Stimulated activated CD8-positive, alpha-beta memory T cell treated with anti-CD3 and anti-CD28 coated beads, Interleukin-7, amount 100 ng/mL, for 1 hour (primary cell): ENCODE data around the gene SDK2.
"Not testable (repeated sequence)": the region's sequence is repeated elsewhere in the genome, so short reads cannot be mapped to it uniquely, and the experiment has no call there.

Experiments used
- DNase-seq, 2 donors: peaks; one replicate each; pipeline ENCODE4 v3.0.0-alpha.2; 2020; ENCODE audit warnings: low read depth in 2 of 2

The SDK2 gene

DNA sequence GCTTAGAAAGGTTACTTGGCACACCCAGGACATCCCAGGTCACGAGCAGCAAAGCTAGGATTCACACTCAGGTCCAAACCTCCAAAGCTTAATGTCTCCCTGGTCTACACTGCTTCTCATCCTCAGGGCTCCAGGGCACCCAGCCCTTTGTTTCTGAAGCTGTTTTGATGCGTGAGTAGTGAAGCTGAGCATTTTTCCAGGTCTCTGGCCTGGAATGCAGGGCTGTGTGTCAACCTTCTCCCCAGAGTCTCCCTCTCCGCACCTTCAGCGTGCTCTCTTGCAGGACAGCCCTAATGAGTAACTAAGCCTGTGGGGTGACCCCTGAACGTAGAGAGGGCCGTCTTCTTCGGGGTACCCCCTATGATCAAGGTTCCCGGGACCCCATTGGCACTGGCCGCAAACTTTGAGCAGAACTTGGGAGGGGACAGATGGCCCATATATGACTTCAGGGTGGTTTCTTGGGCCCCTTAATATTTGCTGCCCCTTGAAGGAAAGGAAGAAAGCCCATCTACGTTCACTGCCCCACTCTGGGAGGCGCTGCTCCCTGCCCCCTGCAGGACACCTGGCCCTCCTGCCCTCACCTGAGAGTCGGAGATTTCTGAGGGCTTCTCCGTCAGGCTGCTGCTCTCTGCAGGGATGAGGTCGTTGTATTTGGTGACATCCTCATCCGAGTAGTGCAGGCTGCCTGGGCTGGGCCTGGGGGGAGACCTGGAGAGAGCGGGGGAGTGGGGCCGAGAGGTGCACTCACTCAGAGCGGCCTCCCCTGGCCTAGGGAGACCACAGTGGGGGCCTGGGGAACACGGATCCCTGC lies 296.0 kb downstream of the SDK2 start:
- DNase-seq, result no peak

DNA sequence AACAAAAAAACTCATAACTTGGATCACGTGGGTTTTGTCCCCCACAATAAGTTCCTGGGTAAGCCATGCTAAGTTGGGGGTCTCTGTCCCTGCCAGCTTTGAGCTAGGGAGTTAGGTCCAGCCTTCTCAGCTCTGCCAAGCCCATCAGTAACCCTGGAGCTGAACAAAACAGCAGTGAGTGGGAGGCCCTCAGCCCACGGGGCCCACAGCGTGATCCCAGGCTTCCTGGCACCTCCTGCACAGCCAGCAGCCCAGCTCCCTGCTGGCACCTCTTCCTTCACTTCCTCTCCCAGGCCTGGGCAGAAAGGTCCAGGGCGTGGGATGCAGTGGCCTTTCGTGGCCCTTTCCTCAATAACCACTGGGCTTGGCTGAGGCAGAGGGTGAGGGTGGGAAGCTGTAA lies 296.9 kb downstream of the SDK2 start:
- DNase-seq, result no peak

DNA sequence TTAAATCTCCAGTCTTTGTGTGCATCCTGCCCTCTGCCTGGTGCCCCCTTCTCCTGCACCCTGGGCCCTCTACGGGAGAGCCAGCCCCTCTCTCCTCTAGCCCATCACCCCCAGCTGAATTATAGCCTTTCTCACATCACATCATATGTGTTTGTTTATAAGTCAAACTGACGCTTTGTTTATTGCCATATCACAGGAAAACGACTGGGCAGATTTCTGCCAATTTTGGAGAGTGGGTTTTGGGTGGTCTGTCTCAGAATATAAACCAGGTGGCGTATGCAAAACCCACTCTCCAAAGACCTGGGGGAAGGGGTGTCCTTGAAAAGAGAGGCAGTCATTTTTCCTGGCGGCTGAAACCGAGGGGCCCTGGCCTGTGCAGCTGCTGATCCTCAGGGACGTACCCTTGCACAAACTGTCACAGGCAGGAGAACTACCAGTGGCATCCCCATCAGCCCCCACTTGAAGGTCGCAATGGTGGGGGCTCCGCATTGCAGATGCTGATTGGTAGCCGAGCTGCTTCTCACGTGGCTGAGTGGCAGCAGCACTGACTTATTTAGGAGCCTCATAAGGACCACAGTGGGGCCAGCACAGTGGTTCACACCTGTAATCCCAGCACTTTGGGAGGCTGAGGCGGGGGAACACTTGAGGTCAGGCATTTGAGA lies 297.6 kb downstream of the SDK2 start:
- DNase-seq, result no peak

DNA sequence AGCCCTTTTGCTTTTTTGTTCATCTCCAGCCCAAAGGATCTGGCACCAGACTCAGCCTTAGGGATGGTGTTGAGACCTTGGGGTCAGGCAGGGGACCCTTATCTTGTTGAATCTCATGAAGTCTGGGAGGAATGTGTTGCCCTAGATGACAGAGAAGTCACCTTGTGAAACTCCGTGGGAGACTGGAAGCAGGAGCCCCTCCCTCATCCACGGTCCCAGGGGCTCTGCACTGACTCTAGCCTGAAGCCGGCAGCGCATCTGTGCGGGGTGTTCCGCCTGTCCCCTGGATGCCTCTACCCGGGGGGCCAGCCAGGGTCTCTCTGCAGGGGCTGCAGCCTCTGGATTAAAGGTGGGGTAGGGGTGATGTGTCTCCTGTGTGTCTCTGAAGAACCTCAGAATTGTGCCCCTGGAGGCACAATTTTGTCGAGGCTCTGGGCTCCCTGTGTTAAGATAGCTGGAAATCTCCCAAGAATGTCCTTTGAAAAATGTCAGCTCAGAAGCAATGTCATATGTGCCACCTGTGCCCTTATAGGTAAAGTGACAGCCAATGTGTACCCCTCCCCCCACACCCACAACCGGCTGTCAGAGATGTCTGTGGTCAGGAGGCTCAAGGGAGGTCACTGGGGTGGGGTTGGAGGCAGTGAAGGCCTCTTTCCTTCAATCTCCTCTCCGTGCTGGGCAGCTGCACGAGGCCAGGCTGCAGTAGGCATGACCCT lies 300.3 kb downstream of the SDK2 start:
- no peak for DNase-seq

DNA sequence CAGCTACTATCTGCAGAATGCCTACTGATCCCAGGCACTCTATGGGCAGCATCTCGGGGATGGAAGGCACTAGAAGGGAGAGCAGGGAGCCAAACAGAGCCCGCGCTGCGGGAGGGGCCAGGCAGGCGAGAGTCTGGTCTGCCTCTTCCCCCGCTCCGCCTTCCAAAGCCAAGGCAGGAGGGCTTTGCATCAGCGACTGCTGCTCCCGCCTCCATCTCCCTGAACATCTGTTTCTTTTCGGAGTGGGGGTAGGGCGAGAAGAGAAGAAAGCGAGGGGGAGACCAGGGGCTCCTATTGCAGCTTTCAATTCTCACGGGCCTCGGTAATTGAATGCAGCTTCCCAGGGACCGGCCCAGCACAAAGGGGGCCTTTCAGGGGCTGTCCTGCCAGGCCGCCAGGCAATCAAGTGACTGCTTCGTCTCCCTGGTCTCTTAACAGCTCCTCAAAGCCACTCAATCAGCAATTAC lies 301.0 kb downstream of the SDK2 start:
- no peak for DNase-seq

DNA sequence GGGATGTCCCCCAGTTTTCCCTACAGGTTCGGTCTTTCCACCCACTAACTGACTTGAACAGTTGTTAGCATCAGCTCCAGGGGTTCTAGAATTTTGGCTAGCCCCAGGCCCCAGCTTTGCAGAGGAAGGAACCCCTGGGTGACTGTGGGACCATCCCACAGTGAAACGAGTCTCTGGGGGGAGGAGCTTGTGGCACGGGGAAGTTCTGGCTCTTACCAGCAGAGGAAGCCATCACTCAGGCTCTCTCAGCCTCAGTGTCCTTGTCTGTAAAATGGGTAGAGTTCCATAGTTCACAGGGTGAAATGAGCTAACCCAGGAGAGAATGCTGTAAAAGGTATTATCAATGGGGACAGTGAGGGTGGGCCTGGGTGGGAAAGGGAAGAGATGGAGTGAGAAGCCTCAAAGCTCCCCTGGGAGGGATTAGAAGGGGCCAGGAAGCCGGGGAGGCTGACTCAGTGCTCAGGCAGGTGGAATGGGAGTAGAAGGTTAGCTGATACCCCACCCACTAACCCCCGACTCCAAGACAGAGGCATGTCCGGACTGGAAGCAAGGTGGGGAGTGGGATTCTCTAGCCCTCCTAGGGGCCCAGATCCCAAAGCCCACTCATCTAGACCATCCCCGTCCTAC lies 301.6 kb downstream of the SDK2 start:
- DNase-seq, result no peak

DNA sequence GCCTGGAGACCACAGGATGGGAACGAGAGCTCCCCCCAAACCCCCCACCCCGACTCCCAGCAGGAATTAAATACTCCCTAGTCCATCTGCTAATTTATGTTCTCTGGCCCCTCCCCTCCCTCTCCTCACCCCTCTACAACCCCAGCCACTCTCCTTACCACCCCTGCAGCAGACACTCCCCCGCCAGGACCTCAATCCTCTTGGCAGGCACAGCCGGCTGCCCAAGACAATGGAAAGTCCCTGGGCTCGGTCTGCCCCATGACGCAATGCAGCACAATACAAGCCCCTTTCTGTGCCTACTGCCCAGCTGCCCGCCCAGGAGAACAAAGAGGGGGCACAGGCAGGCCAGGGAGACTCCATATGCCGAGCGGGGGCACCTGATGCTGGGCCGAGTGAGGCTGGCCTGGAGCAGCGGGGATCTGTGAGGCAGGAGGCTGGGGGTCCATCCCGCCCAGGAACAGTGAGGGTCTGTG lies 302.2 kb downstream of the SDK2 start:
- no peak for DNase-seq

DNA sequence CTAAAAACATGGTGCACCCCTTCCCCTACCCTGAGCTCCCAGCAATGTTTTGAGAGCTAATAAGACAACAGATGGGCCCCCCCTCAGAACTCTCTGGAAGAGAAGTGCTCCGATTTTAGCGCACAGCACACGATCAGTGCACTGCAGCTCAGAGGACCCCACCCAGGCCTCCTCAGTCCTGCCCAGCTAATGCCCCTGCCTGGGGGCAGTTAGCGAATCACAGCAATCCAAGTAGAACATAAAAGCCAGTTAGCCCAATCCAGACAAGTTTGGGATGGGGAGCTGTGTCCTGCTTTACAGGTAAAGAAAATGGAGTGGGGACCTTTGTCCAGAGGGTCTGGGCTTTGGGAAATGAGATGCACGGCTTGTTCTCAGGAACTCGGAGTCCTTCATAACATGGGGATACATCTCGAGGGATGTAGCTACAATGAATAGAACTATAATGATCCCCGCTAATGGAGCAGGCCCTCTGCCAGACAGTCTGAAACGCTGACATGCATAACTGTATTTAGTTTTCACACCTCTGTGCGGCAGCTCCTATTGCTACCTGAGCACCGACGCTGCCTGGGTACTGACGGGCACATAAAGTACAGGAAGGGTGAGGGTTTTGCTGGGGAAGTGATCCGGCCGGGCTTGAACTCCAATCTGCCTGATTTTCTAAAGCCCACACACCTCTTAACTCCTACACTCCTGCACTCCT lies 302.7 kb downstream of the SDK2 start:
- DNase-seq, result no peak

DNA sequence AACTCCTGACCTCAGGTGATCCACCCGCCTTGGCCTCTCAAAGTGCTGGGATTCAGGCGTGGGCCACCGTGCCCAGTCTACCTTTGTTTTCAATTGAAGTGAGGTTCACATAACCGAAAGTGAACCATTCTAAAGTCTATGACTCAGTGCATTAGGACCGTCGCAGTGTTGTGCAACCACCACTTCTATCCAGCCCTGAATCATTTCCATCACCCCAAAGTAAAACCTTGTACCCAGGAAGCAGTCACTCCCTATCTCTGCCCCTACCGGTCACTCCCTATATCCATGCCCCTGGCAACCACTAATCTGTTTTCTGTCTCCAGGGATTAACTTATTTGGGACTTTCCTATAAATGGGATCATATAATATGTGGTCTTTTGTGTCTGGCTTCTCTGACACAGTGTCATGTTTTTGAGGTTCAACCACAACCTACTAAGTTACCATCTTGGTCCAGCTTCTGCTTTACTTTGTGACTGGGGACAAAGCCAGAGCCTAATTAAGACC lies 304.1 kb downstream of the SDK2 start:
- no peak for DNase-seq

DNA sequence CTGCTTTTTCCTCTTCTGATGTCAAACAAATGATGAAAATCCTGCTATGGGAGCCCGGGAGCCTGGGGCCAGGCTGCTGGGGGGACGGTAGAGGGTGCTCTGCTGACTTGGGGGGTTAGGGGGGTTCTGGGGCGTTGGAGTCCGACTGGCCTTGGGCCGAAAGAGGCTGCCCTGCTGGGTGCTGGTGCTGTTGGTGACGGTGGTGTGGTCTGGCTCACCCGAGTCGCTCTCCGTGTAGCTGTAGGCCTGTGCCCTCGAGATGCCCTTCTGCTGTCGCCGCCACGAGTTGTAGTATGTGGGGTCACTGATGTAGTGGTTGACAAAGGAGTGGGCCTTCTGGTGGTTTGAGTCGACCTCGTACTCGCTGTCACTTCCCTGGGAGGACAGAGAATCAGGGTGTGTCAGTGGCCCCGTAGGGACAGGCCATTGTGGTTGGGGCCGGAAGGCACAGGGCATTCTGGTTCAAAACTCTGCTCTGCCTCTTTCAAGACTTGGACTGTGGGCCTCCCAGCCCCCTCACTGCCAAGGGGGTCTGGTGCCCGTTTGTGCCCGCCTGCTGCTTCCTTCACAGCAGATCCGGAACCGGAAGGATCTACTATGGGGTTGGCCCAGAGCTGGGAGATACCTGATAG lies 305.6 kb downstream of the SDK2 start:
- DNase-seq, result no peak

DNA sequence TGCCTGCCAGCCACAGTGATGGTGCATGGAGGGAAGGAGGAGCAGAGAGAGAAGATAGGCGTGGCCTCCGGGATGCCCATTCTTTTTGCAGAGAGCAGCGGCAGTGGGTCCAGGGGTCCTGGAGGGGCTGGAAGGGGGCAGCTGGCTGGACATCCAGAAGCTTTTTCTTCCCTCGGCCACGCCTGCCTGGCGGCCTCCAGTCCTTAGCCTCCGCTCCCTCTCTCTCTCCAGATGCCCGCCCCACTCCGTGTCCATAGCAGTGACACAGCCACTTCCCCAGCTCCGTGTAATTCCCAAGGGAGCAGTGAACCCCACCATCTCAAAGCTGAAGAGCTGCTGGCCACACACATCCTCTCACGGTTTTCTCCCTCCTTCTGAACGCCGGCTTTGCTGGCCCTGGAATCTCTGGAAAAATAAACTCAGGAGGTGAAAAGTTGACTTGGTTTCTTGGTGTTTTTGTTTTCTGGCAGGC lies 306.2 kb downstream of the SDK2 start:
- DNase-seq, result no peak

DNA sequence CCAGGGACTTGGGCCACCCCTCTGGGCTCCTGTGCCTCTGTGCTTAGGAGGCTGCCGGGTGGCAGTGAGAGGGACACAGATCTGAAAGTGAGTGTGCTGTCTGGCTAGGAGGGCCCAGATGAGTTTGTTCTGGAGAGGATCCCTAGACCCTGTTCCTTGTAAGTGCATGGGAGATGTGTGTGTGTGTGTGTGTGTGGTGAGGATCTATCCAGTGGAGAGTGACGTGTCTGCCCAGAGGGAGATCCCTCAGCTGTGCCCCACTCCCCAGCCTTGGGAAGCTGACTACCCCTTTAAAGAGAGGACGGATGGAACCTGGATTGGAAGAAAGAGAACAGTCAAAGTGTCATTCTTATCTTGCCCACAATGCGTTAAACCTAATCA lies 306.9 kb downstream of the SDK2 start:
- DNase-seq, result no peak

DNA sequence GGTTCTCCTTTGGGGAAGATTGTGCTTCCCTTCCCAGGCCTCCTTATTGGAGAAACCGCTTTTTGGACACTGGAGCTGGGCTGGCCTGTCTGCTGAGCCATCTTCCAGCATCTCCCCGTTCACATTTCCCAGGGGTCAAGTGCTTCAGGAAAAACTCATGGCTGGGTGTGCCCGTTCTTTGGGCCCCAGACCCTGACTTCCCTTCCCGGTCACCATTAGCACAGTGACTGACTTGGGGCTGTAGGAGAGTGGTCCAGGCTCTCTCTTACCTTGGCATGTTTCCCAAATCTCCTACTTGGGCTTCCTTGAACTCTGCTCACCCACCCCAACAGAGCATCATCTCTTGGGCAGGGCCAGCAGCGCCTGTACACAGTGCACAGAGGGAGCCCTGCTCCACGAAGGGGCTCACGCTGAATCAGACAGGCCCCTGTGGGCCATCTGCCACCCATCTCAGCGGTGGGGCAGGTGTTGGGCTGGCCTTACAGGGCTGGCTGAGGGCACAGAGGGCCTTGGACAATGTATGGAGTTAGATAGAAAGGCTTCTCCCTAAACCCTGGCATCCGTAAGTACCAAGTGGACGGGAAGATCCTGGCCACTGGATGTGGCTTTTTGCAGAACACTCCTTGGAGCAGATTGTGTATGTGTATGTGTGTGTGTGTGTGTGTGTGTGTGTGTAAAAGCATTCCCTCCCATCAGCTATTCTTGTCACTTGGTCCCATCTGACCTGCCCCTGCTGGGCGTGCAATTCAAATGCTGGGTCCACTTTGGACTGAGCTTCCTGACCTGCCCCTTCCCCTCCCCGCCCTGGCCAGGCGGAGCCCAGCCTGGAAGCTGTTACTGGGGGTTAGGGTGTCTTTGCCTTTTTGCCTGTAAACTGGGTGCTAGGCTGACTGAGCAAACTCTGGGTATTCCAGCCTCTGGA lies 307.6 kb downstream of the SDK2 start:
- no peak for DNase-seq

DNA sequence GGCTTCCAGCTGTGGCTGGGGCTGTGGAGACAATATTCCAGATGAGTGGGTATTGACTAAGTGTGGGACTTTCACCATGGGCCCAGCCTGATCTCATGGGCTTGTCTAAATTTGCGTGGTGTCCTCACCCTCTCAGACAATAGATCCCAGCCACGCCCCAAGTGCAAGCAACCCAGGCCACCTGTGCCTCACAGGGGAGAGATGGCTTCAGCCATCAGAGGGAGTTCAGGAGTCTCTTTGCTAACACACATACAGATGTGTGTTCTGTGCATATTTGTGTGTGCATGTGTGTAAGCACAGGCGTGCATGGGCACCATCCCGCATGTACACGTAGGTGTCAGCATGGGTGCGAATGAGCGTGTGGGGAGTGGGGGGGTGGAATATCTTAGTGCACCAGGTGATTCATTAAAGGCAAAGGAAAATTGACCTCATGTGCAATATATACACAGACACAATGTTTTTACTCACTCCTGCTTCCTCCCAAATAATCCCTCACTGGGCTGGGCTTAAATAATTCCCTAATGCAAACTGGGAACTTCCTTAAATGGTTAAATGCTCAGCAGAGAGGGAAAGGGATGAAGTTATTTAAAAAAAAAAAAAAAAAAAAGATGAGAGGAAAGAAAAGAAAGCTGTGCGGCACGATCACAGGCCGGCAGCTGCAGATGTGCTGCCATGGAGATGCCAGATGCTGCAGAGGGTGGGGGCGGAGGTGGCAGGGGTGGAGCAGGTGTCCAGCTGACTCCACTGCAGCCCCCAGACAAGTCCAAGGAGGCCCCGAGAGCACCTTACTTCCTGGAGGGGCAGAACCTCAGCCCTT lies 308.4 kb downstream of the SDK2 start:
- no peak for DNase-seq

DNA sequence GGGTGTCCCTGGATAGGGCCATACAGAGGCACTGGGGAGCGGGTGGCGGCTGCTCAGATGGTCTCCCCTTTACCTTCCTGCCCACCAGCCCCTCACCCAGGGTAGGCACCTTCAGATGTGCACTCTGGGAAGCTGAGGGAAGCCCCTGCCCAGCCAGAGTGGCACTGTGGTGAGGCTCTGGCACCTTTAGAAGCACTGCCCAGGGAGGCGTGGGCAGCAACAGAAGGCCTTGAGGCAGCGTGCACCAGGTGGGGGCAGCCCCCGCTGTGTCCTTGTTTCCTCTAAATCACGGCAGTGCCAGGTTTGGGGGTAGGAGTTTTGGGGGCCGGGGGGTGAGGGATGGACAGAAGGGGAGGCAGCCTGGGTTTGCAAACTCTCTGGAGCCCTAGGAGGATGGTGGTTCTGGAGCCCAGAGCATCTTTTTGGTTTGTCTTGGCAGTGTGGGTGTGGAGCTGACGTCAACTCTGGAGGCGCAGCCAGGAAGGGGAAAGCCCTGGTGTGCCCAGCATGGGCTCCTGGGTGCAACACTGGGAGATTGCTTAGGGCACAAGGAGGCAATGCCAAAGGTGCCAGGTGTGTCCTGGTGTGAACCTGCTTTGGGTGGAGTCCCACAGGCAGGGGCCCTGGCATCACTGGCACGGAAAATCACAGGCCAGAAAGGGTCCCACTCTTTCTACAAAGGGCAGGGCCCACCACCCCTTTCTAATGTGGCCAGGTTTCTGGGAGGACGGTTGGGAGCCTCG lies 309.3 kb downstream of the SDK2 start:
- no peak for DNase-seq

DNA sequence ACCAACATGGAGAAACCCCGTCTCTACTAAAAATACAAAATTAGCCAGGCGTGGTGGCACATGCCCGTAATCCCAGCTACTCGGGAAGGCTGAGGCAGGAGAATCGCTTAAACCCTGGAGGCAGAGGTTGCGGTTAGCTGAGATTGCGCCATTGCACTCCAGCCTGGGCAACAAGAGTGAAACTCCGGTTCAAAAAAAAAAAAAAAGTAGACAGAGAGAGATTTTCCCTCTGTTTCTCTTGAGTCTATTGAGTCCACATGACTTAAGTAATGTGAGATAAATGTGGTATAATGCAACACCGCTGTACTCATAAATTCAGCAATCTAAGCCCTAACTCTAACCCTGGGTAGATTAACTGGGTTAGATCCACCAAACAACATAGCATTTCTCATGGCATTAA lies 310.8 kb downstream of the SDK2 start:
- DNase-seq, result not testable (repeated sequence)

DNA sequence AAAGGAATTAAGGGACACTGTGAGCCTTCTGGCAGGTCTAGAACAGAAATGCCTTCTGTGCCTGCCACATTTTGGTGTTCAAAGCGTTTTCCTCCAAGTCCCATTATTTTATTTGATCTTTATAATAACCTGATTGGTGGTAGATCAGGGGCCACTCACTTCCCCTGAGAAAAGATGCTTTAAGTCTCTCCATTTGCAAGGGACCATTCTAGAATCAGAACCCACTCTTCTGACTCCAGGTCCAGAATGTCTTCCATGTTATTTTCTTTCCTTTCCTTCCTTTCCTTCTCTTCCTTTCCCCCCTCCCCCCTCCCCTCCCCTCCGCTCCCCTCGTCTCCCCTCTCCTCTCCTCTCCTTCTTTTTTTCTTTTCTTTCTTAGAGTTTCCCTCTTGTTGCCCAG lies 313.2 kb downstream of the SDK2 start:
- no peak for DNase-seq

DNA sequence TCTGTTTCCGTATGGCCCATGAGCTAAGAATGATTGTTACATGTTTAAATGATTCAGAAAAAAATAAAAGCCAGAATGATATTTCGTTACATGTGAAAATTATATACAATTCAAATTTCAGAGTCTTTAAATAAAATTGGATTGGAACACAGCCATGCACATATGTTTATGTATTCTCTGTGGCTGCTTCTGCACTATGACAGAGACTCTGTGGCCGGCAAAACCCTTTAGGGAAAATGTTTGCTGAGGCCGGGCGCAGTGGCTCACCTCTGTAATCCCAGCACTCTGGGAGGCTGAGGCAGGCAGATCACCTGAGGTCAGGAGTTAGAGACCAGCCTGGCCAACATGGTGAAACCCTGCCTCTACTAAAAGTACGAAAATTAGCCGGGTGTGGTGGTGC lies 316.6 kb downstream of the SDK2 start:
- no peak for DNase-seq
